Fibroblast of lung (primary cell): Measurements from ENCODE around the gene AKAP8. TPM values are rescaled to one million over a fixed set of nuclear protein-coding genes. Genes with fewer than 3 reads are reported as not detected.
"Not testable (repeated sequence)": the region's sequence is repeated elsewhere in the genome, so short reads cannot be mapped to it uniquely, and the experiment has no call there.

Source experiments
- DNase-seq, 2 donors: peaks; one replicate each; pipeline versions ENCODE4 v3.0.0 to v3.0.0-alpha.2; 2010; ENCODE audit warnings: low read depth in 2 of 2
- H2AFZ ChIP-seq: 2 replicates; pipeline ENCODE4 v1.5.1; 2012; ENCODE audit warnings: low read length, control low read depth, inconsistent platforms
- H3K27ac ChIP-seq: 2 replicates; pipeline ENCODE4 v1.5.1; 2011; ENCODE audit warnings: low read length, control low read depth; ENCODE audit not compliant: insufficient read depth
- H3K27me3 ChIP-seq: 2 replicates; pipeline ENCODE4 v1.5.1; 2011; ENCODE audit warnings: mild to moderate bottlenecking, low read length; ENCODE audit not compliant: control insufficient read depth, insufficient read depth
- H3K36me3 ChIP-seq: 2 replicates; pipeline ENCODE4 v1.5.1; 2011; ENCODE audit warnings: low read length; ENCODE audit not compliant: control insufficient read depth, insufficient read depth
- H3K4me1 ChIP-seq: 2 replicates; pipeline ENCODE4 v1.5.1; 2011; ENCODE audit warnings: low read length; ENCODE audit not compliant: control insufficient read depth, insufficient read depth; ENCODE audit errors: extremely low read depth
- H3K4me2 ChIP-seq: 2 replicates; pipeline ENCODE4 v1.5.1; 2011; ENCODE audit warnings: low read length, control low read depth; ENCODE audit not compliant: insufficient read depth; ENCODE audit errors: extremely low read depth
- H3K4me3 ChIP-seq, 4 experiments: fragments of 200-600 bp in 1 of 4; sonication (generic) in 1 of 4; replicated peaks in 1 of 4; 2 replicates each; pipeline ENCODE4 v1.5.1; 2011 to 2016; ENCODE audit warnings: low read length in 4 of 4, low read depth in 3 of 4, mild to moderate bottlenecking in 3 of 4, control low read depth in 2 of 4, inconsistent platforms in 1 of 4, mixed read lengths in 1 of 4; ENCODE audit not compliant: insufficient read depth in 1 of 4; ENCODE audit errors: control extremely low read depth in 1 of 4
- H3K79me2 ChIP-seq: 2 replicates; pipeline ENCODE4 v1.5.1; 2012; ENCODE audit warnings: mild to moderate bottlenecking, low read length, inconsistent platforms; ENCODE audit not compliant: control insufficient read depth, insufficient read depth
- H3K9ac ChIP-seq: 2 replicates; pipeline ENCODE4 v1.5.1; 2011; ENCODE audit warnings: mild to moderate bottlenecking, low read length, control low read depth; ENCODE audit not compliant: insufficient read depth
- H3K9me3 ChIP-seq: 2 replicates; pipeline ENCODE4 v1.5.1; 2012; ENCODE audit warnings: low read depth, low read length; ENCODE audit not compliant: control insufficient read depth, insufficient read depth
- H4K20me1 ChIP-seq: 2 replicates; pipeline ENCODE4 v1.5.1; 2011; ENCODE audit warnings: low read length; ENCODE audit not compliant: control insufficient read depth, insufficient read depth; ENCODE audit errors: extremely low read depth
- CTCF ChIP-seq, 2 donors: IDR thresholded peaks in 1 of 2; conservative IDR thresholded peaks in 1 of 2; 1 replicate in 1 of 2; 2 replicates in 1 of 2; pipeline ENCODE4 v1.5.1; 2011 to 2012; ENCODE audit warnings: low read length in 2 of 2, control low read depth in 1 of 2, inconsistent platforms in 1 of 2, low read depth in 1 of 2, mild to moderate bottlenecking in 1 of 2
- EZH2 ChIP-seq: IDR thresholded peaks from 2 replicates; pipeline ENCODE4 v1.5.1; 2012; ENCODE audit warnings: low read length, control low read depth, mild to moderate bottlenecking; ENCODE audit errors: missing control alignments
- polyA plus RNA-seq, 2 donors: library from polyadenylated mRNA; depleted of rRNA in 1 of 2; stranded (reverse) in 1 of 2; unstranded in 1 of 2; fragments of >200 nt; gene quantifications; 2 replicates each; pipeline ENCODE4 v1.2.1, GENCODE V29; 2011 to 2012; ENCODE audit warnings: missing spikeins in 1 of 2
- total RNA-seq: library from RNA; depleted of rRNA; stranded (reverse); fragments of >200 nt; gene quantifications from 2 replicates; pipeline ENCODE4 v1.2.1, GENCODE V29; 2014

AKAP8 gene
- total and polyA plus RNA-seq, 2 donors (not counting 1 experiment from before 2014, with no cell fraction given): 9.9 to 13.0 TPM

- H4K20me1 ChIP-seq: no peaks in the 10 kb centered on the region
- no peaks in the 10 kb centered on the region for H3K4me1 ChIP-seq
- no peak overlapping the region for H2AFZ ChIP-seq
- H3K4me2 ChIP-seq: peak overlapping the region; percentile 11
- H3K27ac ChIP-seq: peak overlapping the region; percentile 13
- no peaks in the 10 kb centered on the region for H3K9me3 ChIP-seq
- peaks cover 8% of the 10 kb centered on the region for H3K79me2 ChIP-seq
- peak; percentile 60 to 62 for DNase-seq
- H3K27me3 ChIP-seq: no peaks in the 10 kb centered on the region
- TF ChIP-seq CTCF (conservative IDR thresholded peaks at IDR 0.05 in 1 of 2, IDR thresholded peaks at IDR 0.05 in 1 of 2; ENCODE audit: low read depth in 1 of 2, low read length in 2 of 2) (no peak), EZH2 (no peak)
- no peak overlapping the region for H3K4me3 ChIP-seq
- H3K9ac ChIP-seq: no peak overlapping the region
- H3K36me3 ChIP-seq: no peaks in the 10 kb centered on the region
These were observed 42.4 kb downstream of the AKAP8 start for GRCh38 chr19:15337202-15337601.

GRCh38 chr19:15335992-15336391 lies 43.6 kb downstream of the AKAP8 start:
- not testable (repeated sequence) for H3K9me3 ChIP-seq, H3K36me3 ChIP-seq, DNase-seq, H3K27me3 ChIP-seq, H2AFZ ChIP-seq, H3K4me2 ChIP-seq, H3K4me3 ChIP-seq, H3K9ac ChIP-seq, H3K27ac ChIP-seq, H3K4me1 ChIP-seq, H4K20me1 ChIP-seq
- H3K79me2 ChIP-seq: peaks cover 16% of the 10 kb centered on the region

- Histone ChIP-seq H3K27ac (peak within 1 kb of the TSS; percentile 94), H3K27me3 (no peaks in the 10 kb centered on the region), H3K4me3 (peak within 1 kb of the TSS; percentile 87 to 95 (median 90)), H2AFZ (no peak within 1 kb of the TSS), H3K4me1 (peaks cover 3% of the 10 kb centered on the region), H3K4me2 (peak within 1 kb of the TSS; percentile 90), H3K9ac (peak within 1 kb of the TSS; percentile 93), H3K79me2 (peaks cover 51% of the 10 kb centered on the region), H4K20me1 (peaks cover 2% of the 10 kb centered on the region), H3K9me3 (no peaks in the 10 kb centered on the region), H3K36me3 (no peaks in the 10 kb centered on the region)
- DNase-seq: peak; percentile 41 to 54
- TF ChIP-seq CTCF (conservative IDR thresholded peaks at IDR 0.05 in 1 of 2, IDR thresholded peaks at IDR 0.05 in 1 of 2; ENCODE audit: low read depth in 1 of 2, low read length in 2 of 2): no peak
- TF ChIP-seq EZH2: no peak
These were observed 47.1 kb downstream of the AKAP8 start, which contains the start of gene BRD4 for GRCh38 chr19:15332311-15332996. BRD4 (minus strand) TSS chr19:15332539; CDS start chr19:15273099, 59,440 bp downstream.
